HG03064 (cell line): ENCODE measurements around the gene PTPRT.

Source experiments
- ATAC-seq: cut with Tn5 transposase; IDR thresholded peaks from one replicate; pipeline ENCODE4 v1.9.1; 2021; ENCODE audit warnings: low read depth; ENCODE audit not compliant: unreplicated experiment

The PTPRT gene

DNA sequence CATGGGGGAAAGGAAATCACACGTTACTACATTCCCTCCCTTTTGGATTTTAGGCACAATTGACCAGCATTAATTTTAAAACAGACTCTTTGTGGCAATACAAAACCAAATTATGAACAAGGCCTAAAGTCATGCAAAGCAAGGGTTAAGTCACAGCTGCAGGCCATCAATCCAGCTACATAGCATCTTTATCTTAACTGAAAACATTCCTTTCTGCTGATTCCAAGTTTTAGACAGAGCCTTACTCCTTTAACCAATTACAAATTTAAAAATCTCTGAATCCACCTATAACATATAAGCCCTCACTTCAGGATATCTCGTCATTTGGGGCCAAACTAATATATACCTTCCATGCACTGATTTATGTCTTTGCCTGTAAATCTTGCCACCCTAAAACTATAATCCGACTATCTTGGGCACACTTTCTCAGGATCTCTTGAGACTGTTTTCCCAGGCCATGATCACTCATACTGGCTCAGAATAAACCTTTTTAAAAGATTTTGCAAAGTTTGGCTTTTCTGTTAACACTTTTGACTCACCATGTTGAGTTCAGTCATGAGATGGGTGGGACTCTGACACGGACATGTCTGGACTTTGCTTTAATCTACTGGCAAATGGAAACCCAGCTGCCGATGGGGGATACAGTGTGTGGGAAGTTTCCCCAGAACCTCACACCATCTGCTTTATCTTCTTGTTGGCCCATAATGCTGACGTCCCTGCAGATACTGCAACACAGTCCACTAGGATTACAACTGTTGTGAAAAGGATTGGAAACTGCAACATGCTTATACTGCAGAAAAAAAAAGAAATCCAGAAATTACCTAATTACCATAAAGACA is 757.0 kb downstream of the PTPRT start:
- no peak for ATAC-seq

DNA sequence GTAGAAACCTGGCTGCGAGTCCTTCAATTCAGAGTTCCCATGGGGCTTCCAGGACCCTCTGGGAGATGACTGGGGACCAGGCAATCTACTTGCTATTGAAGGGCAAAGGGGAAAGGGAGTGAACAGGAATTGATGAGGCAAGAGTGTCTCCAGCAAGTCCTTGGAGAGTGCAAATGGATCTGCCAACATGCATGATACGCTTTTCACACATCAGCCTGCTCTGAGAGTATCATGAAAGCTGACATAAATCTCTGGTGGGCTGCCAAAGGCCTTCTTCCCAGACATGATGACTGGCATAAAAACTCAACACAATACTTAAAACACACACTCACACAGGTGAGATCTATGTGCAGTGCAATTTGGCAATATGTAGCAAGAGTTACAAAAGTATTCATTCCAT is 759.1 kb downstream of the PTPRT start:
- ATAC-seq, result no peak

DNA sequence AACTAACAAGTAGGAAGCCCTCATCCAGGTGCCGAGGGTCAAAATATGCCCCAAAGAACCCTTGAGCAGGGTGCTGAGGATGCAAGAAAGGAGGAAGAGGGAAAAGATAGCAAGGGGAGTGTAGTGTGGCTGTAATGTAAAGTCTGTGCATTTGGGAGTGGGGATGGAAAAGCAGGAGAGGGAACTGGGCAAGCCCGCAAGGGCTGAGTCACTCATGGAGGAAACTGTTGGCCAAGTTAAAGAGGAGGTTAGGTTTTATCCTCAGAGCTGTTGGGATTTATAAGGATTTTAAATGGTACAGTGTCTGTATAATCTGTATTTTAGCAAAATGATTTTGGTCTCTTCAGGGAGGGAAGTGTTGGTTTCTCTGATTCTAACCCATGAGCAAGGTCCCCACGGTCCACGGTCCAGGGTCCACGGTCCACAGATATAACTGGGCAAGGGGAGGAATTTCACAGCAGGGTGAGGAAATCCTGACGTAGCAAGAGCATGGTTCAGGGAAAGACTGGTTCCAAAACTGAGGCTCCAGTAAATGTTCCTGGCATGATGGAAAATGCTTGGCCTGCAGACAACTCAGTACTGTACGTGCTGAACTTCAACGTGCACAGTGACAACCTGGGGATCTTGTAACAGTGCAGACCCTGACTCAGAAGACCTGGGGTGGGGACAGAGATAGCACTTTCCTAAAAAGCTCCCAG is 759.8 kb downstream of the PTPRT start:
- no peak for ATAC-seq

DNA sequence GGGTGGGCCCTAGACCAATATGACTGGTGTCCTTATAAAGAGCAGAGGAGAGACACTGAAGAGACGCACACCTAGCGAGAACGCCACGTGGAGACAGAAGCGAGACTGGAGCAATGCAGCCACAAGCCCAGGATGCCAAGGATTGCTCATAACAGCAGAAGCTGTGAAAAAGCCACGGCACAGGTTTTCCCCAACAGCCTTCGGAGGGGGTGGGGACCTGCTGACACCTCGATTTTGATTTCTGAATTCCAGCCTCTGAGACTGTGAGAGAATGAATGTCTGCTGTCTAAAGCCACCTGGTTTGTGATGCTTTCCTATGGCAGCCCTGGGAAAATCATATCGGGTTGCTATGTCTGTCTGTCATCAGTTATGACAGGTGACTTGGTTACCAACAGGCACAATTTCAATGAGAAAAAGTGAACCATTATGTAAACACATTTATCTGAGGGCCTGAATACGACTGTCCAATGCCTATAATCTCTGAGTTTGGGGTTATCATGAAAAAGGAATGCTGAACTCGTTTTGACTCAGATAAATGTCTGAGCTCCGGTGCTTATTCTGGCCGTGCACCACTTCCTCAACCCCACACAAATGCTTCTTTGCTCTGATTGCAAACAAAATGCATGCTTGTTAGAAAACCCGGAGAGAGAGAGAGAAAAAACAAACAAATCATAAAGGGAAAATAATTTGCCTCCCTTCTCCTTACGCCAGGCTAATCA is 769.7 kb downstream of the PTPRT start:
- no peak for ATAC-seq

DNA sequence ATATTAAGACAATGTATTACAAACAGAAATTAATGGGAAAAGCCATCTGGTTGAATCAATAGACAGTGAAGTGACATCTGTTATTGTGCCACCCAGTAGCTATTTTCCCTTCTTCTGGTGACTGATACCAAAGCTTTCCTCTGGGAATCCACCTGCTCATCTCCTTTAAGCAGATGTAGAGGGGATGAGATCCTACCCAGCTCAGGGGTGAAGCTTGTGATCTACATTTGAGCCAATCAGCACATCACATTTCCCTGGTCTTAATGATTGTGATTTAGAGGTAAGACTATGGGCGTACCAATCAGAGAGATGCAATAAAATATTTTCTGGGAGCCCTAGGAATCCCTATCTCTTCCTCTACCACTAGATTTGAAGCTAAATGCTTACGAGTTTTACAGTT is 782.9 kb downstream of the PTPRT start:
- no peak for ATAC-seq

DNA sequence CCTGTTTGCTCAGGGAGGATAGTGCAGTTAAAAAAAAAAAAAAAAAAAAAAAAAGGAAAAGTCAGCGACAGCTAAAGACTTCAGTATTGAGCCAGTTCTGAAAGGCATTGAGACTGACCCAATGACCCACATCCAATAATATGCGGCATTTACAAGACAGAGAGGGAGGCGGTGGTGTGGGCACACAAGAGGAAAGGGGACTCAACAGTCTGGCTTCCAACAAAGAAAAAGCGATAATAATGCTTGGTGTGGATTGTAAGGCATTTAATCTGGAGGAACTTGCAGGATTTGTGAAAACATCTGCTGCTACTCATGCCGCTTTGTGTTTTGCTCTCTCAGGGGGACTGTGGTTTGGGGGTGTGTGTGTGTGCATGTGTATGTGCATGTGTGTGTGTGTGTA is 787.3 kb downstream of the PTPRT start:
- ATAC-seq, result no peak

DNA sequence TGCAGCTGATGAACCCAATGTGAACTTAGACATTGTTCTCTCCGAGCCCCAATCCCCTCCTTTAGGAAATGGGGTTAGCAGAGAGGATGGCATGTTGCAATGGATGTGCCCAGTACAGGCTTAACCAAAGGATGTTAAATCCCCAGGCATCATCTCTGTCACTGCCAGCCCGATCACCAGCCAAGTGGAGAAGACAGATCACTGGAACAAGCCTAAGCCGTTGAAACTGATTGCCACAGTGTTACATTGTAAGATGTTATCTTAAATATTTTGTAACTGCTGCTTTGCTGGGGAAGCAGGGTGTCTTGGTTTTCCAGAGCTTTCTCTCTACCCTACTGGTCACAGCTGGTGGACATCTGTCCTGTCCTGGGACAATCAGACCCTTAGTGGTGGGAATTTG is 788.1 kb downstream of the PTPRT start:
- ATAC-seq, result no peak

DNA sequence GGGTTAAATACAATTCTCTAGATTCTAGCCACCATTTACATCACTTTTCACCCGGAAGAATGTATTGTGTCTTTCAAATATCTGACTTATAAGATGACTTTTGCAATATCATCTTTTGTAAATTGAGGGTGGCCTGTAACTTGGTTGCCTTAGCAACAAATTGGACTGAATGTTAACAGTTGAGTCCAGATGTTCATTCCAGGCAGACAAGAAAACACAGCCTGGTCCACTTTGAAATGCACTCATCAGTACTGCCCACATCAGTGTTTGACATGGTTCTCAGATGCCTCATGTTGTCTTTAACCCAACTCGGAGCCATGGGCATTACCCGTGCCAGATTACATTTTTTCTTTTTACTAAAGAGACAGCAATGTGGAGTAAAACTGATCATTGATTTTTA is 789.9 kb downstream of the PTPRT start:
- no peak for ATAC-seq

DNA sequence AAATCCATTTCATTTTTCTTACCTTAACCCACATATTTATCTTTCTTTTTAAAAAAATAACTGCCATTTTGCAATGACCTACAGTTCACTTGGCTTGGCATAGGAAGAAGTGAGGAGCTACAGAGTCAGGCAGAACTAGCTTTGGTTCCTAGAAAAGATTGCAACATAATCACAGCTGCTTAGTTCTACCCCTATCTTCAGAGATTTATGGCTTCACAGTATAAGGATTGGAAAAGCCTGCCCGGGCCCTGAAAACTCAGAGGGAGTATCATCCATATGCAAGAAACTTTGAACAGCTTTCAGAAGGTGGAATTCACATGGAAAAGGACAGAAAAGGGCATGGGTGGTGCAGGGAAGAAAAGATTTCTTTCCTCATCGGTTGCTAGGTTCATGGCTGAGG is 797.3 kb downstream of the PTPRT start:
- no peak for ATAC-seq

DNA sequence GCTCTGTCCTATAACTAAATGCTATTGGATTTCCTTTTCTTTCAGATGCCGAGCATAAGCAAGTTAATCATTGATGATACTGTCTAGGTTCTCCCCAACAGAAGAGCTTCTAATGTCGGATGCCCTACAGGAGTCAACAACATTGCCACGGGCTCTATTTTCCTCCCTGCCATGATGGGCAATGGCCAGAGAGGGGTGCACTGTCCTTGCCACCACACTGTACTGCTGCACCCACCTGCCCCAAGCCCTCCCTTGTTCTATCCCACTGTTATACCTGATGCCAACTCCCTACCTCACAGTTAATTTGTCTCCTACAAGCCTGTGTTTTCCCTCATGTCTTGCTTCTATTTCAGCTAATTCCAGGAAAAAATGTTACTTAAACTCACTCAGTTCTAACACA is 797.9 kb downstream of the PTPRT start:
- no peak for ATAC-seq

DNA sequence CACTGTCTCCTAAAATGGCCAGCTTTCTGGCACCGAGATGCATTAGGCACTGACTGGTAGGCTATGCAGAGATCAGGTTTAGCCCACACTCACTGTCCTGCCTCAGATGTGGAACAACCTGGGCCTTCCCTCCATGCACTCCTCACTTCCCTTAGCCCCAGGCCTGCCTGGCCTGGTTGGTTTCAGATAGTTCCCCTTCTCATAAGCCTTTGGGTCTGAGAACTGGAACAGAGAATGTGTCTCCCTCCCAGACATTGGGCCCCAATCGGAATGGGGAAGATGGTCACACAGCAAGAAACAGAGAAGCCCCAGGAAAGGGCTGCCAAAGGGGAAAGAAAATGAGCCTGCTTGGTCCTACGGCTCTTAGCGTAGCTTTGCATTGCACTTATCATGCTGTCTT is 809.4 kb downstream of the PTPRT start:
- ATAC-seq, result no peak

DNA sequence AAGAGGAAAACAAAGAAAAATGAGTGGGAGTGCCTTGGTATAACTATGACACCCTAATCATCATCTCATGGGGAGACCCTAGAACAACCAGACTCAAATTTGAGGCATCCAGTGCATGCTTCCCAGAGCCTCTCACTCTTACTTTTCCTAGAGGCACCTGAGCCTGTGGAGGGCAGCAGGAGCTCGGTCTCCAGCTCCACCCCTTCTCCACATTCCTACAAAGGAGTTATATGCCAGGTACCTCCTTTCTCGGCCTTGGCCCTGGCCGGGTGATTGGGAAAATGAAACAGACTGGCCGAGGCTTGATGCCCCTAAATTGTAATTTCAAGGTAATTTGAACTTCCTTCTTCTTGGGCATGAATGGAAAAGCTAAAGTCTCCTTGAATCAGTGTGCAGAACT is 810.3 kb downstream of the PTPRT start:
- ATAC-seq, result no peak

DNA sequence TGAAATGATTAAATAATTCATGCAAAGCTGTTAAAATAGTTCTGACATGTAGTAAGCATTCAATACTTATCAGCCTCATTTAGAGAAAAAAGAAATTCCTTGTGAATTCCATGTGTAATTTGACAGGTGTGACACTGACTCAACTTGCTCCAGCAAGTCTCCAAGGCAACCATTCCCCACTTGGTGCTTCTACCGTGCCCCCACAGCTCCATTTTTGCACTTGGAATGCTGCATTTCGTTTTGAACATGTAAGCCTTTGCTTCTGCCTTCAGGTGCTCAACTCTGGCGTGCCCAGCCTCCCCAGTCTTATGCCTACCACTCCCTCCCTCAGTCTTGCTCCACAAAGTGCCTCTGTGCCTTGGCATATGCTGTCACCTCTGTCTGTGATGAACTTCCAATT is 810.9 kb downstream of the PTPRT start:
- ATAC-seq, result no peak

DNA sequence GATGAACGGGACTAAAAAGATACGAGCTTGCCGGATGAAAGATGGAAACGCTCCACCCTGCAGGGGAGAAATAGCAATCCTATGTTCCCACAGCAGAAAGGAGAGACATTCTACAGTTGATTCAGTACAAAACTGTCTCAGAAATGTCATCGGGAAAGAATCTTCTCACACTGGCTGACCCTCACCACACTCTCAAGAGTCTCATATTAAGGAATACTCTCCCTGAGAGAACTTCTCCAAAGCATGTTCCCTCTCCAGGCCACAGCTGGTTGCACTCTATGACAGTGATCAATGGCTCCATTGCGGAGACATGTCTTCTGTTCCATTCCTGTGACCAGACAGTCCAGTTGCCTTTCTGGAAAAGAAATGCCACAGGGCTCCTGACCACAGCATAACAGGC is 813.6 kb downstream of the PTPRT start:
- no peak for ATAC-seq

DNA sequence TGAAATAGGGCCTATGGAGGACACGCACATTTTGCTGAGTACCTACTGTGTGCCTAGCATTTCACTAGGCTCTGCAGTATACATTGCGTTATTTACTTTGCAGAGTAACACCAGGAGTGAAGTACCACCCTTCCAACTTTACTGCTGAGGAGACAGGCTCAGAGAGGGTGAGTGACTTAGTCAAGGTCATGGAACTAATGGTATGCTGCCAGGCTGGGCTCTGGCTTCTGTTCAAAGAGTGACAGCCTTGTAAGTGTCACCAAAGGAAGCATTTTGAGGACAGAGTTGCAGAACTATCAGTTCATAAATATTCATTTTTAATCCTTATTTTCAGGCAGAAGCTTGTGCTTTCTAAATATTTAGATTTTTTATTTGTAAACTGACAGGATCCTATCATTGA is 816.7 kb downstream of the PTPRT start:
- ATAC-seq, result no peak

DNA sequence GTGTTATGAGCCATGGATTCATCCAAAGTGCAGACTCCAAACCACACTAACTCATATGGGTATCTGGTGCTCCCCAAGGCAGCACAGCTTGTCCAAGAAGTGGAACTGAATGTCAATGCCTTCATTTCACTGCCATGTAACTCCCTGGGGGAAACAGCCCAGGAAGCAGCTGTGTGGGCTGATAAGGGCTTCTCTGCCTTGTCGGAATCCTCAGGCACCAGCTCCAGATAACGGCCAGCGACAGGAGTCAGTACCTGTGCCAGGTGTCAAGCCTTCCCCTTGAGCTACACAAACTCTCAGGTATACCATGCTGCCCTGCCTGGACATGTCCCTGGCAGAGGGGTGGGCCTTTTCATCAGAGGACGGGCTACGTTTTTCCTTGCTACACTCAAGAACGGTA is 819.6 kb downstream of the PTPRT start:
- ATAC-seq, result no peak

DNA sequence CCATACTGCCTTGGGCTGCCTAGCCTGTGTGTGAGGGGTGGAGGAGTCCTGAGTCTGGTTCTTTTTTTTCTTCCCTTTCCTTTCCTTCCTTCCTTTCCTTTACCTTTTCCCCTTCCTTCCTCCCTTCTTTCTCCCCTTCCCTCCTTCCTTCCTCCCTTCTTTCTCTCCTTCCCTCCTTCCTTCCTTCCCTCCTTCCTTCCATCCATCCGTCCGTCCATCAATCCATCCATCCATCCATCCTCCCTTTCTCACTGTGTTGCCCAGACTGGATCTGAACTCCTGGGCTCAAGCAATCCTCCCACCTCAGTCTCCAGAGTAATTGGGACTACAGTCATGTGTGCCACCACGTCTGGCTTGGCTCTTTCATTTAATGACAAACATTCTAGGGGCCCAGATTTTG is 820.8 kb downstream of the PTPRT start:
- ATAC-seq, result no peak

DNA sequence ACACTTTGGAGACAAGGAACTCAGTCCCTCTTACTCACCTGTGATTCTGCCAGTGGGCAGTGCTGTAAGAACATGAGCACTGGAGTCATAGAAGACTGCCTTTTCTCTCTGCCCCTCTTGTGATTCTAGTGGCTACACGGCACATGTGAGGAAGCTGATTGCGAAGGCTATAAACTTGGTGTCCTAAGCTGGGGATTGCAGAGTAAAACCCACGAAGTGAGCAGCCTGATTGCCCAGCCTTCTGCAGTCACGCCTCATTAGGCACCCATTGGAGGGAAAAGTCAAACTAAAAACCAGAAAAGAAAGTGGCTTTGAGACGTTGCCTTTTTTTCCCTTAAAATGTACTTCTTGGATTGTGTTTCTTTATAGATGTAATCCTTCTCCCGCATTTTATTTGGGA is 823.1 kb downstream of the PTPRT start:
- no peak for ATAC-seq

DNA sequence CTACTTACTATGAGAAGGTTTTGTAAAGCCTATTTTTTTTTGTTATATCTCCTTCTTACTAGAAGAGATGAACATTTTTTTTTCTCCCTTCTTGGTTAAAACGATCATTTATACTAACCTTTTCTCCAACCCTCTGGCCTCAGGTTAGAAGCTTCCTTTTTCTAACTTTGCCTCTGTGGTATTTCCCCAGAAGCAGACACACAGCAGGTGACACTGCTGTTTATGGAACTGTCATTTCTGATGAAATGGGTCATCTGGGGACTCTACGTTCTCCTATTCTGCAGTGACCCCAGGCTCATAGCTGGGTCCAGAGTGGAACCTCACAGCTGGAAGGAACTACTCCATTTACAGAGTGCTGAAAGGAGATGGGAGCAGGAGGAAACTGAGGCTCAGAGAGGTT is 825.3 kb downstream of the PTPRT start:
- ATAC-seq, result no peak

DNA sequence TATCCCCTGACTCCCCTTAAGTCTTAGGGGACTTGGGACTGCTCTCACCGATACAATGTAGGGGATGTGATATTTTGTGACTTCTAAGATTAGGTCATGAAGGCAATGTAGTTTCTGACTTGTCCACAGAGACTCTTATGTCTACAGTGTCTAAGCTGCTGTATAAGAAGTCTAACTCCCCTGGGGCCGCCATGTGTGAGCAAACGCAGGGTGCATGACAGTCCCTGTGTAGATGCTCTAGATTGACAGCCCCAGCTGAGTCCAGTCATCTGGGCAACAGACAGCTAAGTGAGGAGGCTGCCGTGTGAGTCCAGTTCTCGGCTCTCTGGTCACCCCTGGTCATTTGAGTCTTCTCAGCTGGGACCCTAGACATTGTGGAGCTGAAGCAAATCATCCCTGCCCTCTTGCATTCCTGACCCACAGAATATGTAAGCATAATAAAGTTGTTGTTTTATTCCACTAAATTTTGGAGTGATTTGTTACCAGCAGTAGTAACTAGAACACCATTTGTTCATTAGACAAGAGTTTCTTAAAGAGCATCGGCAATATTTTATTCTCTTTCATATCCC is 828.2 kb downstream of the PTPRT start:
- no peak for ATAC-seq

DNA sequence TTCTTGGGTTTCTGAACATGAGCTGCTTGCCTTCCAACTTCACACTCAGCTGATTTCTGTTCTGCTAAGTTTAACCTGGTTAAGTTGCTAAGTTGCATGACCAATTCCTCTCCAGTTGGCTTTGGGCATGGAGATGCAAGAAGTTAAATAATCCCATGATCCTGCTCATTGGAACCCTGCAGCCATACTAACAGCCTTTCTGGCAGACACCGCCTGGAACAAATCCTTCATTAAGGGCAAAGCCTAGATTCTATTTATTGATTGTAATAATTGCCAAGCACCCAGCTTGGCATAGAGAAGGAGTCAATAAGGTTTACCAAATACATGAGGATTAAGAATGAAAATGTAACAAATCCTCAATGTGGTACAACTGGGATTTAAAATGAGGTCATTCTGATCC is 829.1 kb downstream of the PTPRT start:
- no peak for ATAC-seq
